Measurements from ENCODE around the gene ACAD8.
"Not testable (repeated sequence)": the region's sequence is repeated elsewhere in the genome, so short reads cannot be mapped to it uniquely, and the experiment has no call there.

The ACAD8 gene

GRCh38 chr11:134266841-134267251, 13.5 kb downstream of the ACAD8 start:
- no peak for DNase-seq

GRCh38 chr11:134267461-134267860, 14.1 kb downstream of the ACAD8 start:
- DNase-seq = no peak

GRCh38 chr11:134267966-134268365, 14.6 kb downstream of the ACAD8 start:
- DNase-seq = no peak

- no peak for DNase-seq
Measured at GRCh38 chr11:134270250-134270714, 16.9 kb downstream of the ACAD8 start.

GRCh38 chr11:134271978-134272377, 18.6 kb downstream of the ACAD8 start:
- DNase-seq = no peak

GRCh38 chr11:134272381-134273316, 19.3 kb downstream of the ACAD8 start:
- DNase-seq = no peak

- DNase-seq = no peak
Measured at GRCh38 chr11:134273317-134273712, 19.9 kb downstream of the ACAD8 start.

GRCh38 chr11:134275188-134275533, 21.8 kb downstream of the ACAD8 start:
- no peak for DNase-seq

- peak in 22 of 51 donors; percentile 11 to 70 (median 32) for DNase-seq
Measured at GRCh38 chr11:134275534-134276395, 22.4 kb downstream of the ACAD8 start, which contains the start of gene GLB1L3. Gene GLB1L3 (plus strand): TSS chr11:134276379. CDS start chr11:134276741, 362 bp downstream.

- peak in 2 of 51 donors; percentile 14 to 34 for DNase-seq
Measured at GRCh38 chr11:134276396-134277182, 23.2 kb downstream of the ACAD8 start.

- DNase-seq = no peak
Measured at GRCh38 chr11:134277183-134278001, 24.0 kb downstream of the ACAD8 start.

GRCh38 chr11:134278356-134278755, 25.0 kb downstream of the ACAD8 start:
- DNase-seq = no peak

GRCh38 chr11:134281635-134282034, 28.3 kb downstream of the ACAD8 start:
- not testable (repeated sequence) for DNase-seq

- no peak for DNase-seq
Measured at GRCh38 chr11:134282121-134283045, 29.0 kb downstream of the ACAD8 start.

- no peak for DNase-seq
Measured at GRCh38 chr11:134283461-134284230, 30.3 kb downstream of the ACAD8 start.

GRCh38 chr11:134284349-134284748, 31.0 kb downstream of the ACAD8 start:
- DNase-seq = not testable (repeated sequence)

- DNase-seq = no peak
Measured at GRCh38 chr11:134287561-134287960, 34.2 kb downstream of the ACAD8 start.

GRCh38 chr11:134288486-134288885, 35.1 kb downstream of the ACAD8 start:
- no peak for DNase-seq

Data from hypothalamus (tissue), 51 donors.